ENCODE data around the gene IDI1.
A peak's percentile ranks its signal among the peaks of the same experiment; 100 is the strongest.
"Not testable (repeated sequence)": the region's sequence is repeated elsewhere in the genome, so short reads cannot be mapped to it uniquely, and the experiment has no call there.

The IDI1 gene

GRCh38 chr10:1048732-1049424, at the start of gene IDI1:
Gene IDI1, minus strand, starts transcription at chr10:1049119. Its CDS starts 116 bp downstream, at chr10:1049003.
- DNase-seq = peak; percentile 99

- DNase-seq = no peak
Measured at GRCh38 chr10:1097436-1097835, 48.5 kb upstream of the IDI1 start.

GRCh38 chr10:1096287-1096889, 47.5 kb upstream of the IDI1 start:
- DNase-seq = no peak

- DNase-seq = no peak
Measured at GRCh38 chr10:1095498-1095897, 46.6 kb upstream of the IDI1 start.

- DNase-seq = no peak
Measured at GRCh38 chr10:1094112-1095057, 45.5 kb upstream of the IDI1 start.

GRCh38 chr10:1093696-1094095, 44.8 kb upstream of the IDI1 start:
- no peak for DNase-seq

- no peak for DNase-seq
Measured at GRCh38 chr10:1090696-1091095, 41.8 kb upstream of the IDI1 start.

GRCh38 chr10:1089017-1089689, 40.2 kb upstream of the IDI1 start:
- no peak for DNase-seq

GRCh38 chr10:1086787-1087186, 37.9 kb upstream of the IDI1 start:
- no peak for DNase-seq

- no peak for DNase-seq
Measured at GRCh38 chr10:1085258-1085657, 36.3 kb upstream of the IDI1 start.

GRCh38 chr10:1084011-1084950, 35.4 kb upstream of the IDI1 start:
- DNase-seq = no peak

GRCh38 chr10:1083581-1083980, 34.7 kb upstream of the IDI1 start:
- no peak for DNase-seq

- DNase-seq = no peak
Measured at GRCh38 chr10:1078668-1079067, 29.7 kb upstream of the IDI1 start.

GRCh38 chr10:1074748-1075308, 25.9 kb upstream of the IDI1 start:
- DNase-seq = peak; percentile 44 to 50

- DNase-seq = peak; percentile 5 to 28
Measured at GRCh38 chr10:1074052-1074747, 25.3 kb upstream of the IDI1 start.

GRCh38 chr10:1070919-1071318, 22.0 kb upstream of the IDI1 start:
- no peak for DNase-seq

GRCh38 chr10:1068380-1069361, 19.8 kb upstream of the IDI1 start:
- DNase-seq = no peak

GRCh38 chr10:1066734-1067133, 17.8 kb upstream of the IDI1 start:
- DNase-seq = not testable (repeated sequence)

GRCh38 chr10:1064964-1065247, 16.0 kb upstream of the IDI1 start:
- DNase-seq = no peak
